Urinary bladder (tissue), 4 donors: ENCODE measurements around the gene HTATIP2. TPM values are rescaled to one million over a fixed set of nuclear protein-coding genes. Genes with fewer than 3 reads are reported as not detected.

ENCODE experiments used
- DNase-seq: peaks from one replicate; pipeline ENCODE4 v3.0.0-alpha.2; 2015; ENCODE audit errors: extremely low spot score
- H3K27ac ChIP-seq: one replicate; pipeline ENCODE4 v1.5.1; 2013; ENCODE audit warnings: low read depth, mild to moderate bottlenecking, moderate library complexity
- H3K36me3 ChIP-seq: one replicate; pipeline ENCODE4 v1.6.1; 2013; ENCODE audit warnings: mild to moderate bottlenecking, moderate library complexity; ENCODE audit not compliant: insufficient read depth
- H3K4me1 ChIP-seq: one replicate; pipeline ENCODE4 v1.6.1; 2013; ENCODE audit warnings: mild to moderate bottlenecking, moderate library complexity; ENCODE audit not compliant: insufficient read depth
- H3K4me3 ChIP-seq: one replicate; pipeline ENCODE4 v1.5.1; 2013; ENCODE audit warnings: low read depth, low read length
- WGBS: extraction: QIAGEN DNeasy Blood & Tissue Kit; methylation state at CpG from one replicate; pipeline ENCODE4 v1.1.7; 2013; 5-methylcytosine and 5-hydroxymethylcytosine counted together
- polyA plus RNA-seq: library from polyadenylated mRNA; stranded (reverse); fragments of 200-250 nt; gene quantifications from one replicate; pipeline ENCODE4 v1.2.3, GENCODE V29; 2013
- total RNA-seq: library from RNA; depleted of rRNA; stranded (reverse); fragments of >200 nt; gene quantifications from one replicate; pipeline ENCODE4 v1.2.3, GENCODE V29; 2014
- donor health status: healthy with polysubstance abuse.
- donor health status: healthy.

The HTATIP2 gene
- total RNA-seq (3.9 TPM), polyA plus RNA-seq (58.1 TPM)

- Histone ChIP-seq H3K4me3 (peak within 1 kb of the TSS; percentile 87), H3K27ac (peak within 1 kb of the TSS; percentile 86), H3K36me3 (no peaks in the 10 kb centered on the region), H3K4me1 (no peaks in the 10 kb centered on the region)
- no peak for DNase-seq
- 2% methylated on average over 68 of the region's 68 CpGs for WGBS
These were observed at the start of gene HTATIP2 for GRCh38 chr11:20363500-20364340. TSS of gene HTATIP2 (plus strand) at chr11:20363714. CDS start at chr11:20364238, 524 bp downstream.

GRCh38 chr11:20315800-20316199 is 47.7 kb upstream of the HTATIP2 start:
- DNase-seq, result no peak
- Histone ChIP-seq H3K4me1 (no peaks in the 10 kb centered on the region), H3K4me3 (no peak overlapping the region), H3K36me3 (no peaks in the 10 kb centered on the region), H3K27ac (no peak overlapping the region)
- 4% methylated on average over 1 of the region's 1 CpG for WGBS

GRCh38 chr11:20321177-20321576 is 42.3 kb upstream of the HTATIP2 start:
- no peak for DNase-seq
- no peaks in the 10 kb centered on the region for H3K36me3 ChIP-seq
- no peaks in the 10 kb centered on the region for H3K4me1 ChIP-seq
- no peak overlapping the region for H3K27ac ChIP-seq
- no peak overlapping the region for H3K4me3 ChIP-seq

GRCh38 chr11:20327377-20327935 is 36.1 kb upstream of the HTATIP2 start:
- 47% methylated on average over 7 of the region's 7 CpGs for WGBS
- Histone ChIP-seq H3K36me3 (no peaks in the 10 kb centered on the region), H3K27ac (no peak overlapping the region), H3K4me1 (no peaks in the 10 kb centered on the region), H3K4me3 (no peak overlapping the region)
- DNase-seq, result no peak

- H3K36me3 ChIP-seq, result no peaks in the 10 kb centered on the region
- WGBS, result 85% methylated on average over 1 of the region's 1 CpG
- DNase-seq, result no peak
- no peak overlapping the region for H3K4me3 ChIP-seq
- no peaks in the 10 kb centered on the region for H3K4me1 ChIP-seq
- H3K27ac ChIP-seq, result no peak overlapping the region
These were observed 27.5 kb upstream of the HTATIP2 start for GRCh38 chr11:20336056-20336455.

GRCh38 chr11:20337526-20338154 is 25.9 kb upstream of the HTATIP2 start:
- no peaks in the 10 kb centered on the region for H3K36me3 ChIP-seq
- 21% methylated on average over 9 of the region's 9 CpGs for WGBS
- no peak overlapping the region for H3K4me3 ChIP-seq
- H3K27ac ChIP-seq, result no peak overlapping the region
- H3K4me1 ChIP-seq, result no peaks in the 10 kb centered on the region
- no peak for DNase-seq

- no peak for DNase-seq
- Histone ChIP-seq H3K4me1 (no peaks in the 10 kb centered on the region), H3K4me3 (no peak overlapping the region), H3K36me3 (no peaks in the 10 kb centered on the region), H3K27ac (no peak overlapping the region)
- WGBS, result 23% methylated on average over 26 of the region's 26 CpGs
These were observed 21.0 kb upstream of the HTATIP2 start for GRCh38 chr11:20342347-20343141.

- Histone ChIP-seq H3K36me3 (no peaks in the 10 kb centered on the region), H3K27ac (no peak overlapping the region), H3K4me1 (no peaks in the 10 kb centered on the region), H3K4me3 (no peak overlapping the region)
- 77% methylated on average over 7 of the region's 7 CpGs for WGBS
- no peak for DNase-seq
These were observed 12.4 kb upstream of the HTATIP2 start for GRCh38 chr11:20351136-20351535.

GRCh38 chr11:20351751-20352262 is 11.7 kb upstream of the HTATIP2 start:
- DNase-seq, result no peak
- WGBS, result 52% methylated on average over 2 of the region's 2 CpGs
- Histone ChIP-seq H3K27ac (no peak overlapping the region), H3K36me3 (no peaks in the 10 kb centered on the region), H3K4me3 (no peak overlapping the region), H3K4me1 (no peaks in the 10 kb centered on the region)

GRCh38 chr11:20353829-20354434 is 9.6 kb upstream of the HTATIP2 start:
- 7% methylated on average over 6 of the region's 6 CpGs for WGBS
- DNase-seq, result no peak
- Histone ChIP-seq H3K4me1 (no peaks in the 10 kb centered on the region), H3K4me3 (no peak overlapping the region), H3K36me3 (no peaks in the 10 kb centered on the region), H3K27ac (no peak overlapping the region)

GRCh38 chr11:20355221-20356219 is 8.0 kb upstream of the HTATIP2 start:
- no peaks in the 10 kb centered on the region for H3K36me3 ChIP-seq
- no peaks in the 10 kb centered on the region for H3K4me1 ChIP-seq
- no peak overlapping the region for H3K4me3 ChIP-seq
- WGBS, result 50% methylated on average over 12 of the region's 12 CpGs
- no peak for DNase-seq
- H3K27ac ChIP-seq, result no peak overlapping the region

- H3K36me3 ChIP-seq, result no peaks in the 10 kb centered on the region
- H3K4me1 ChIP-seq, result no peaks in the 10 kb centered on the region
- WGBS, result 25% methylated on average over 1 of the region's 1 CpG
- no peak for DNase-seq
- no peak overlapping the region for H3K4me3 ChIP-seq
- H3K27ac ChIP-seq, result no peak overlapping the region
These were observed 6.4 kb upstream of the HTATIP2 start for GRCh38 chr11:20357150-20357549.
